ENCODE data around the gene CASQ1. TPM values are rescaled to one million over a fixed set of nuclear protein-coding genes. Genes with fewer than 3 reads are reported as not detected.

The CASQ1 gene
- total RNA-seq, 2 donors from 2014 or later = 0.29 to 0.77 TPM

DNA sequence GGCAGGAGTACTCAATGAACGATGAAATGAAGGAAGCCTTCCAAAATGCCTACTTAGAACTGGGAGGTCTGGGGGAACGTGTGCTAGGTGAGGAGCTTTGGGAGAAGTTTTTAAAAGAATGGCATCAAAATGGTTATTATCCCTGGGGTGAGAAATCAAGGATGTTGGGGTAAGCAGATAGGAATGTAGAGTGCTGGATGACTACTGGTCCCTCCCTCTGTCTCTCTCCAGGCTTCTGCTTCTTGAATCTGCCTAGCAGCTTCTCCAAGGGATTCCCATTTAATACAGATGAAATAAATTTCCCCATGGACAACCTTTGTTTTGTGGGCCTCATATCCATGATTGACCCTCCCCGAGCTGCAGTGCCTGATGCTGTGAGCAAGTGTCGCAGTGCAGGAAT lies 19.0 kb upstream of the CASQ1 start:
- Mint-ChIP-seq H3K9me3 (no peaks in the 10 kb centered on the region), H3K27me3 (ENCODE audit: insufficient read depth) (peaks cover 5% of the 10 kb centered on the region), H3K4me1 (peaks cover 58% of the 10 kb centered on the region), H3K36me3 (ENCODE audit: low read depth) (no peaks in the 10 kb centered on the region), H3K4me3 (no peak overlapping the region), H3K27ac (no peak overlapping the region)
- no peaks in the 10 kb centered on the region for H3K36me3 ChIP-seq (ENCODE audit: control insufficient read depth, insufficient read depth, low read length)
- H3K9ac ChIP-seq (ENCODE audit: extremely low read depth, low read length, poor library complexity, severe bottlenecking) = no peak overlapping the region
- DNase-seq = no peak
- no peaks in the 10 kb centered on the region for H3K27me3 ChIP-seq (ENCODE audit: control insufficient read depth, insufficient read depth, low read length, poor library complexity, severe bottlenecking)
- 71 to 85% methylated on average over 4 of the region's 4 CpGs for WGBS, 2 experiments (ENCODE audit: insufficient coverage in 1 of 2, insufficient read length in 1 of 2)
- H3K4me1 ChIP-seq (ENCODE audit: control insufficient read depth, insufficient read depth, low read length) = peaks cover 13% of the 10 kb centered on the region
- TF ChIP-seq, protein P1, sequence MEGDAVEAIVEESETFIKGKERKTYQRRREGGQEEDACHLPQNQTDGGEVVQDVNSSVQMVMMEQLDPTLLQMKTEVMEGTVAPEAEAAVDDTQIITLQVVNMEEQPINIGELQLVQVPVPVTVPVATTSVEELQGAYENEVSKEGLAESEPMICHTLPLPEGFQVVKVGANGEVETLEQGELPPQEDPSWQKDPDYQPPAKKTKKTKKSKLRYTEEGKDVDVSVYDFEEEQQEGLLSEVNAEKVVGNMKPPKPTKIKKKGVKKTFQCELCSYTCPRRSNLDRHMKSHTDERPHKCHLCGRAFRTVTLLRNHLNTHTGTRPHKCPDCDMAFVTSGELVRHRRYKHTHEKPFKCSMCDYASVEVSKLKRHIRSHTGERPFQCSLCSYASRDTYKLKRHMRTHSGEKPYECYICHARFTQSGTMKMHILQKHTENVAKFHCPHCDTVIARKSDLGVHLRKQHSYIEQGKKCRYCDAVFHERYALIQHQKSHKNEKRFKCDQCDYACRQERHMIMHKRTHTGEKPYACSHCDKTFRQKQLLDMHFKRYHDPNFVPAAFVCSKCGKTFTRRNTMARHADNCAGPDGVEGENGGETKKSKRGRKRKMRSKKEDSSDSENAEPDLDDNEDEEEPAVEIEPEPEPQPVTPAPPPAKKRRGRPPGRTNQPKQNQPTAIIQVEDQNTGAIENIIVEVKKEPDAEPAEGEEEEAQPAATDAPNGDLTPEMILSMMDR (conservative IDR thresholded peaks at IDR 0.05) = no peak
- H3K27ac ChIP-seq (ENCODE audit: low read depth, low read length) = peak overlapping the region; percentile 32
- H3K4me3 ChIP-seq (ENCODE audit: low read length) = no peak overlapping the region
- no peaks in the 10 kb centered on the region for H3K9me3 ChIP-seq (ENCODE audit: control insufficient read depth, low read length)

DNA sequence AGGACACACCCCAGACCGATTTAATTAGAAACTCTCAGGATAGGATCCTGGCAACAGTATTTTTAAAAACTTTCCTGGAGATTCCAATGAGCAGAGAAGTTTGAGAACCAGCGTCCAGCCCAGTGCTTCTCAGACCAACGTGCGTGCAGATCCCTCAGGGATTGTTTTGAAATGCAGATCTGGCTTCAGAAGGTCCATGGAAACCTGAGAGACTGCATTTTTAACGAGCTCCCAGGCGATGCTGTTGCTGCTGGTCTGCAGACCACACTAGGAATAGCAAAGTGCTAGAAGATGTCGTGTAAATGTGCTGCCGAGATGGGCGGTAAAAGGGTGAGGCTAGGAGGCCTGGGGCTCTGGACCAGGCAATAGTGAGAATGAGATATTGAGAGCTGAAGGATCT lies 18.4 kb upstream of the CASQ1 start:
- Histone ChIP-seq H3K27me3 (ENCODE audit: control insufficient read depth, insufficient read depth, low read length, poor library complexity, severe bottlenecking) (no peaks in the 10 kb centered on the region), H3K4me3 (ENCODE audit: low read length) (no peak overlapping the region), H3K9me3 (ENCODE audit: control insufficient read depth, low read length) (no peaks in the 10 kb centered on the region), H3K4me1 (ENCODE audit: control insufficient read depth, insufficient read depth, low read length) (peaks cover 15% of the 10 kb centered on the region), H3K27ac (ENCODE audit: low read depth, low read length) (peak overlapping the region; percentile 32), H3K9ac (ENCODE audit: extremely low read depth, low read length, poor library complexity, severe bottlenecking) (no peak overlapping the region), H3K36me3 (ENCODE audit: control insufficient read depth, insufficient read depth, low read length) (no peaks in the 10 kb centered on the region)
- WGBS, 2 experiments (ENCODE audit: insufficient coverage in 1 of 2, insufficient read length in 1 of 2) = 44 to 50% methylated on average over 6 to 9 of the region's 9 CpGs
- peak; percentile 68 for DNase-seq
- TF ChIP-seq, protein P1 (conservative IDR thresholded peaks at IDR 0.05) = no peak
- Mint-ChIP-seq H3K4me3 (no peak overlapping the region), H3K27me3 (ENCODE audit: insufficient read depth) (peaks cover 5% of the 10 kb centered on the region), H3K9me3 (no peaks in the 10 kb centered on the region), H3K27ac (no peak overlapping the region), H3K36me3 (ENCODE audit: low read depth) (no peaks in the 10 kb centered on the region), H3K4me1 (peaks cover 62% of the 10 kb centered on the region)

DNA sequence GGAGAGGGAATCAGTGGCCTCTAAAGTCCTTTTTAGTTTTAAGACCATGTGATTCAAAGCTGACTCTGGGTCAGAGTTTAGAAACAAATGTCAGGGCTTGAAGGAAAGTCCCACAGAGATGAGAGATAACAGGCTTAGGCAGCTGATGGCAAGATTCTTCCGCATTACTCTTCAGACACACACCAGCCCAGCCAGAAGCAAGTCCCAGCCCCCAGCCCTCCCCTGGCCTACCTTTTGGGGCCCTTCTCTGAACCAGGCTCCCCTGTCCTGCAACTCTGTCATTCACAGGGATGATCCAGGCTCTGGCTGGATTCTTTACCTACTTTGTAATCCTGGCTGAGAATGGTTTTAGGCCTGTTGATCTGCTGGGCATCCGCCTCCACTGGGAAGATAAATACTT lies 13.1 kb upstream of the CASQ1 start:
- H3K4me1 Mint-ChIP-seq = peaks cover 36% of the 10 kb centered on the region
- no peaks in the 10 kb centered on the region for H3K36me3 Mint-ChIP-seq (ENCODE audit: low read depth)
- Histone ChIP-seq H3K27ac (ENCODE audit: low read depth, low read length) (peak overlapping the region; percentile 44), H3K4me1 (ENCODE audit: control insufficient read depth, insufficient read depth, low read length) (peaks cover 7% of the 10 kb centered on the region), H3K27me3 (ENCODE audit: control insufficient read depth, insufficient read depth, low read length, poor library complexity, severe bottlenecking) (no peaks in the 10 kb centered on the region), H3K9ac (ENCODE audit: extremely low read depth, low read length, poor library complexity, severe bottlenecking) (no peak overlapping the region), H3K36me3 (ENCODE audit: control insufficient read depth, insufficient read depth, low read length) (no peaks in the 10 kb centered on the region), H3K4me3 (ENCODE audit: low read length) (no peak overlapping the region), H3K9me3 (ENCODE audit: control insufficient read depth, low read length) (no peaks in the 10 kb centered on the region)
- peaks cover 7% of the 10 kb centered on the region for H3K27me3 Mint-ChIP-seq (ENCODE audit: insufficient read depth)
- WGBS, 2 experiments (ENCODE audit: insufficient coverage in 1 of 2, insufficient read length in 1 of 2) = 66 to 79% methylated on average over 2 of the region's 2 CpGs
- TF ChIP-seq, protein P1 (conservative IDR thresholded peaks at IDR 0.05) = no peak
- no peak overlapping the region for H3K4me3 Mint-ChIP-seq
- DNase-seq = peak; percentile 71
- H3K9me3 Mint-ChIP-seq = no peaks in the 10 kb centered on the region
- H3K27ac Mint-ChIP-seq = peak overlapping the region; percentile 82

All from endodermal cell (in vitro differentiated cells).